ENCODE results near the gene GSX2.

GSX2 gene

GRCh38 chr4:54082168-54082567 lies 17.8 kb upstream of the GSX2 start:
- no peak for DNase-seq

GRCh38 chr4:54085284-54085683 lies 14.7 kb upstream of the GSX2 start:
- peak; percentile 72 for DNase-seq

- no peak for DNase-seq
Observed at GRCh38 chr4:54089875-54090274, 10.1 kb upstream of the GSX2 start.

- no peak for DNase-seq
Observed at GRCh38 chr4:54090404-54090803, 9.6 kb upstream of the GSX2 start.

GRCh38 chr4:54090804-54091623 lies 8.9 kb upstream of the GSX2 start:
- no peak for DNase-seq

GRCh38 chr4:54091637-54092404 lies 8.1 kb upstream of the GSX2 start:
- peak; percentile 53 for DNase-seq

GRCh38 chr4:54092405-54093323 lies 7.3 kb upstream of the GSX2 start:
- no peak for DNase-seq

GRCh38 chr4:54093324-54094240 lies 6.4 kb upstream of the GSX2 start:
- no peak for DNase-seq

- DNase-seq = no peak
Observed at GRCh38 chr4:54094451-54094850, 5.5 kb upstream of the GSX2 start.

- DNase-seq = no peak
Observed at GRCh38 chr4:54095110-54095825, 4.7 kb upstream of the GSX2 start.

- no peak for DNase-seq
Observed at GRCh38 chr4:54096295-54096962, 3.5 kb upstream of the GSX2 start.

- DNase-seq = no peak
Observed at GRCh38 chr4:54097152-54097551, 2.8 kb upstream of the GSX2 start.

GRCh38 chr4:54098375-54098774 lies 1.6 kb upstream of the GSX2 start:
- no peak for DNase-seq

GRCh38 chr4:54099287-54099747 lies 646 bp upstream of the GSX2 start:
- DNase-seq = no peak

- DNase-seq = no peak
Observed at GRCh38 chr4:54100595-54101189, 729 bp downstream of the GSX2 start.

GRCh38 chr4:54101190-54102041 lies 1.5 kb downstream of the GSX2 start:
- no peak for DNase-seq

- DNase-seq = no peak
Observed at GRCh38 chr4:54102531-54103106, 2.7 kb downstream of the GSX2 start.

- no peak for DNase-seq
Observed at GRCh38 chr4:54103190-54103574, 3.2 kb downstream of the GSX2 start.

- DNase-seq = no peak
Observed at GRCh38 chr4:54104907-54105306, 4.9 kb downstream of the GSX2 start.

Measured in midbrain (tissue), 1 donor.